ENCODE data around the gene ENDOD1. TPM values are rescaled to one million over a fixed set of nuclear protein-coding genes. Genes with fewer than 3 reads are reported as not detected.

Gene ENDOD1
- total and polyA plus RNA-seq, 2 donors = 4.2 to 9.2 TPM

DNA sequence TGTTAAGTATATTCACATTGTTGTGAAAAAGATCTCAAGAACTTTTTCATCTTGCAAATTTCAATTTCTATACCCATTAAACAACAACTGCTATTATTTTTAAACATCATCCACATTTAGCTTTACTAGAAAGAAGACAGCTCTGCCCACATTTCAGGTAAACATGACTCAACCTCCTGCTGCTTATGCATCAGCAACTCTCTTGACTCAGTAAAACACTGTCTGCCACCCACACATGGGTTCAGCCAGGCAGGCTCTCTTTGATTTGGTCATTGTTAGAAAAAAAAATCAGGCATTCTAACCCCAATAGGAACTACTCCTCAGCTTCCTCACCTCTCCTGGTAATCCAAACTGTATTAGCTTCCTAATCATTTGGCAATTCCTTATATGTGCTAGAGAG lies 5.1 kb upstream of the ENDOD1 start:
- DNase-seq (ENCODE audit: low read depth in 6 of 9, low spot score in 9 of 9) = no peak
- no peak overlapping the region for H3K4me3 ChIP-seq (ENCODE audit: low read length in 2 of 2)

DNA sequence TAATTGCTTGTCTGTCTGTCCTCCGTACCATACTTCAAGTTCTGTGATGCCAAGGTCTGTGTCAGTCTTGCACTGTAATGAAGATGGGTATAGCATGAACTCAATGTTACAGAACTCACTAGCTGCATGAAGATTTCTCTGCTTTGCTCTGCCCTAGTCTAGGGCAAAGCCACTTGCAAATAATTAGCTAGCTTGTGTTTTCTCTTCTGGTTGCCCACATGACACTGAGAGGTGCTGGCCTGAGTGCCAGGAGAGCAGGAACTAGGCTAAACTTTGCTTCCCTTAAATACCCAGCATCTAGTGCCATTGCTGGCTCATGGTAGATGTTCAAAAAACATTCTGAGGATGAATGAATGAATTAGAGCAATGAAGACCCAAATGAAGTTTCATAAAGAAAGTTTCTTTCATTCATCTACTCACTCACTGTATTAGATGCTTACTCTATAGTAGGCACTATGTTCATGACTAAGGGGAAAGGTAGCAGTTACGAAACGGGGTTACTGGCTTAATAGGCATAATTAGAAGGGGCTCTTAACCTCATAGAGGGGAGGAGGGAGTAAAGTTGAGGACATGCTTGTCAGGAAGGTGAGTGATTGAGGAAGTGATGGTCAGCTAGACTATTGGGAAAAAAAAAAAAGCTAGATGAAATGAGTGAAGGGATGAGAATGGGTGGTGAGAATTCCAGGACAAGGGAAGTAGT lies 4.4 kb upstream of the ENDOD1 start:
- H3K27me3 ChIP-seq (ENCODE audit: control insufficient read depth in 2 of 2, insufficient read depth in 1 of 2, low read length in 1 of 2) = peaks cover 0 to 3% of the 10 kb centered on the region in 2 donors
- no peak overlapping the region for H3K27ac ChIP-seq (ENCODE audit: low read depth in 1 of 2, low read length in 1 of 2)
- no peaks in the 10 kb centered on the region for H3K9me3 ChIP-seq (ENCODE audit: control insufficient read depth in 2 of 2, insufficient read depth in 1 of 2, low read length in 1 of 2)
- 98% methylated on average over 3 of the region's 3 CpGs for WGBS
- no peaks in the 10 kb centered on the region for H3K36me3 ChIP-seq (ENCODE audit: control insufficient read depth in 2 of 2, insufficient read depth in 2 of 2, low read length in 1 of 2)
- no peak for DNase-seq (ENCODE audit: low read depth in 6 of 9, low spot score in 9 of 9)
- no peak overlapping the region for H3K4me3 ChIP-seq (ENCODE audit: low read length in 2 of 2)
- H3K4me1 ChIP-seq (ENCODE audit: control insufficient read depth in 2 of 2, insufficient read depth in 2 of 2, low read length in 2 of 2) = peaks cover 14 to 27% of the 10 kb centered on the region in 2 donors

More for the DNA sequence above, 5.1 kb upstream of the ENDOD1 start:
- H3K27me3 ChIP-seq (ENCODE audit: control insufficient read depth in 2 of 2, insufficient read depth in 1 of 2, low read length in 1 of 2) = no peaks in the 10 kb centered on the region
- H3K9me3 ChIP-seq (ENCODE audit: control insufficient read depth in 2 of 2, insufficient read depth in 1 of 2, low read length in 1 of 2) = no peaks in the 10 kb centered on the region
- H3K36me3 ChIP-seq (ENCODE audit: control insufficient read depth in 2 of 2, insufficient read depth in 2 of 2, low read length in 1 of 2) = no peaks in the 10 kb centered on the region
- peaks cover 12 to 25% of the 10 kb centered on the region in 2 donors for H3K4me1 ChIP-seq (ENCODE audit: control insufficient read depth in 2 of 2, insufficient read depth in 2 of 2, low read length in 2 of 2)
- no peak overlapping the region for H3K27ac ChIP-seq (ENCODE audit: low read depth in 1 of 2, low read length in 1 of 2)

DNA sequence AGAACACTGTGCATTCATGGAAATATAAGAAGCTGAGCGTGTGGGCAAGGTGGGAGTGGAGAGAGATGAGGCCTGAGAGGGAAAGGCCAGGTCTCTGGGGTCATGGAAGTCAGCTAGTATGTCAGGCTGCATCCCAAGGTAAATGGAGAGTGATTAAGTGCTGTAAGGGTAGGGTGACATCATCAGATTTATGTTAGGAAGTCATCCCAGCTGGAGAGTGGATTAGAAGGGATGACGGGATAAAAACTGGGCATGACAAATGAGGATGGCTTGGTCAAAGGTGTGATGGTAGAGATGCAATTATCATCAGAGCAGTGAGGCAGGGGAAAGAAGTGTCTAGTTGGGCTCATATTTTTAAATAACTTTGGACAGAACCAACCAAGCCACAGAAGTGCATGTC lies 3.5 kb upstream of the ENDOD1 start:
- Histone ChIP-seq H3K27ac (ENCODE audit: low read depth in 1 of 2, low read length in 1 of 2) (no peak overlapping the region), H3K36me3 (ENCODE audit: control insufficient read depth in 2 of 2, insufficient read depth in 2 of 2, low read length in 1 of 2) (no peaks in the 10 kb centered on the region), H3K4me1 (ENCODE audit: control insufficient read depth in 2 of 2, insufficient read depth in 2 of 2, low read length in 2 of 2) (peaks cover 16 to 32% of the 10 kb centered on the region in 2 donors), H3K4me3 (ENCODE audit: low read length in 2 of 2) (no peak overlapping the region), H3K9me3 (ENCODE audit: control insufficient read depth in 2 of 2, insufficient read depth in 1 of 2, low read length in 1 of 2) (no peaks in the 10 kb centered on the region), H3K27me3 (ENCODE audit: control insufficient read depth in 2 of 2, insufficient read depth in 1 of 2, low read length in 1 of 2) (peaks cover 0 to 8% of the 10 kb centered on the region in 2 donors)
- DNase-seq (ENCODE audit: low read depth in 6 of 9, low spot score in 9 of 9) = no peak
- 95% methylated on average over 2 of the region's 2 CpGs for WGBS

DNA sequence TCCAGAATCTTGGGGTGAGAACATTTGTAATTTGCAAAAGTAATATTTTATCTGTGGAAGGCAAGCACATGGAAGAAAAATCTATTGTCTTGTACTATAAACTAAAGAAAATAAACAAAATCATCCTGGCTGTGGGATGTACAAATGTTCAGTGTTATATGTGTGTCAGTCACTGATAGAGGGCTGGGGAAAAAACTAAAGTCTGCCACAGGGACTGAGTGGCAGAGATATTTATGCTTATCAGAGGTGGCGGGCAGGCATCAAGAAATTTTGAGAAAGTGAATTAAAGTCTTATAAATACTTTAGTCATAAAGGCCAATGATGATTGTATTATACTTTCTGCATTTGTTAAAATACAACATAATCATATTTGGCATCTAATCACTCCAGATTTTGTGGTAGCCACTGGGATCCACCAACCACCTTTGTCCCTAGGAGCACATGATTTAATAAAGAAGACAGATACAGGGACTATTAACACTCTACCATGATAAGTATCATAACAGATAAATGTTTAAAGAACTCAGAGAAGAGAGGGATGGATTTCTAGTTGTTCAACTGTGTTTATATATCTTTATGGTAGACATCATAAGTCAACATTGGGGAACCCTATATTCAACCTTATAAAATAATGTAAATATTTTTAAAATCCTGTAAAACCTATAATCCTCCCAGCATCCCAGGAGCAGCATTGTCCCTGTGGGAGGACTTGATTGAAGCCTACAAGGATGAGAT lies 2.6 kb upstream of the ENDOD1 start:
- DNase-seq (ENCODE audit: low read depth in 6 of 9, low spot score in 9 of 9) = no peak
- Histone ChIP-seq H3K9me3 (ENCODE audit: control insufficient read depth in 2 of 2, insufficient read depth in 1 of 2, low read length in 1 of 2) (no peaks in the 10 kb centered on the region), H3K4me3 (ENCODE audit: low read length in 2 of 2) (no peak overlapping the region), H3K36me3 (ENCODE audit: control insufficient read depth in 2 of 2, insufficient read depth in 2 of 2, low read length in 1 of 2) (no peaks in the 10 kb centered on the region), H3K27me3 (ENCODE audit: control insufficient read depth in 2 of 2, insufficient read depth in 1 of 2, low read length in 1 of 2) (peaks cover 0 to 8% of the 10 kb centered on the region in 2 donors), H3K27ac (ENCODE audit: low read depth in 1 of 2, low read length in 1 of 2) (no peak overlapping the region), H3K4me1 (ENCODE audit: control insufficient read depth in 2 of 2, insufficient read depth in 2 of 2, low read length in 2 of 2) (peaks cover 10 to 23% of the 10 kb centered on the region in 2 donors)
- 97% methylated on average over 1 of the region's 1 CpG for WGBS

DNA sequence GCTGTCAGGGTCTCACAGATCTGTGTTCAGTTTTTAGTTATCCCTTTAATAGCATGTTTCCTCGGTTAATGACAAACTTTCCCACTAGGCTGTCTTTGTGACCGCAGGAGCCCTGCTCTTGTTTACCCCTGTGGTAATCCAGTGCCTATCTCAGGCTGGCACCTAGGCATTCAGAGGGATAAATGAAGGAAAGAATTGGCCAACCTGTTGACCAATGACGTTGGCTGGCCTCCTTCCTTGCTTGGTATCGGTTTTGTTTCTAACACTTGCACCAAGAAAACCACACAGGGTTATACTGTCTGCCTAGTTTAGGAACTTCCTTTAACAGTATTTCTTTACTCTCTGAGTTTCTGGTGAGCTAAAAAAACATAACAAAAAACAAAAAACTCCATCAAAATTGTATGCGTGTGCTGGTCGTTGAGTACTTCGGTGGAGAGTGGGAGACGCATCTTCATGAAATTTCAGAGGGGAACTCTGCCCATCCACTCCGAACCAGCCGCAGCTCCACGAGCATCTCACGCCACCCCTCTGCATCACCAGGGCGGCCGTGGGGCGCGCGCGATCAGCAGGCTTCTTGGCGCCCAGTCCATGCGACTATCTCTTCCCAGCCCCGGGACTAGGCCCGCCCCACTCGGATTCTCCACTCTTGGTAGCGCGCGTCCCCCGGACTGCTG lies 563 bp upstream of the ENDOD1 start:
- H3K36me3 ChIP-seq (ENCODE audit: control insufficient read depth in 2 of 2, insufficient read depth in 2 of 2, low read length in 1 of 2) = no peaks in the 10 kb centered on the region
- H3K27me3 ChIP-seq (ENCODE audit: control insufficient read depth in 2 of 2, insufficient read depth in 1 of 2, low read length in 1 of 2) = peaks cover 0 to 8% of the 10 kb centered on the region in 2 donors
- H3K4me3 ChIP-seq (ENCODE audit: low read length in 2 of 2) = peak overlapping the region; percentile 72 to 77
- DNase-seq (ENCODE audit: low read depth in 6 of 9, low spot score in 9 of 9) = no peak
- peak overlapping the region; percentile 79 to 93 for H3K27ac ChIP-seq (ENCODE audit: low read depth in 1 of 2, low read length in 1 of 2)
- 5% methylated on average over 27 of the region's 27 CpGs for WGBS
- H3K4me1 ChIP-seq (ENCODE audit: control insufficient read depth in 2 of 2, insufficient read depth in 2 of 2, low read length in 2 of 2) = peaks cover 10 to 22% of the 10 kb centered on the region in 2 donors
- H3K9me3 ChIP-seq (ENCODE audit: control insufficient read depth in 2 of 2, insufficient read depth in 1 of 2, low read length in 1 of 2) = no peaks in the 10 kb centered on the region

DNA sequence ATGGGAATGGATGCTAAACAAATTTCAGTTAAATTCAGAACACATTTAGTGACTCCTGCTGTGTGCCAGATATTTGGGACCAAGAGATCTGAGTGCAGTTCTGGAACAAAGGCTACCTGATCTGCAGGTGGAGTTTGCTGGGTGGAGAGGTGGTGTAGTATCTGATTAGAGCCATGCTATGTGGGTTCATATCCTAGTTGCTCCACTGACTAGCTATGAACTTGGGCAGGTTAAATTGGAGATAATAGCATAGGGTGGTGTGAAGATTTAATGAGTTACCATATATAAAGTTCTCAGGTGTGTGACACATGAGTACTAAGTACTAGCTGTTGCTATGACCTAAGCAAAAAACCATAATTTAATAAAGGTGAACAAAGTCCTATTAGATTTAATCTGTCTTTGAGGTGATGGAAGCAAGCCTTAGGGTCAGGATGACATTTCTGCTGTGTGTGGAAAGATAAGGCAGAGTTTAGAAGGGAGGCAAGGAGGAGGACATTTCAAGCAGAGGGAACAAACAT lies 2.1 kb downstream of the ENDOD1 start:
- Histone ChIP-seq H3K27me3 (ENCODE audit: control insufficient read depth in 2 of 2, insufficient read depth in 1 of 2, low read length in 1 of 2) (peaks cover 0 to 8% of the 10 kb centered on the region in 2 donors), H3K4me3 (ENCODE audit: low read length in 2 of 2) (no peak overlapping the region), H3K9me3 (ENCODE audit: control insufficient read depth in 2 of 2, insufficient read depth in 1 of 2, low read length in 1 of 2) (no peaks in the 10 kb centered on the region), H3K4me1 (ENCODE audit: control insufficient read depth in 2 of 2, insufficient read depth in 2 of 2, low read length in 2 of 2) (peaks cover 10 to 22% of the 10 kb centered on the region in 2 donors), H3K36me3 (ENCODE audit: control insufficient read depth in 2 of 2, insufficient read depth in 2 of 2, low read length in 1 of 2) (no peaks in the 10 kb centered on the region), H3K27ac (ENCODE audit: low read depth in 1 of 2, low read length in 1 of 2) (no peak overlapping the region)
- no peak for DNase-seq (ENCODE audit: low read depth in 6 of 9, low spot score in 9 of 9)

DNA sequence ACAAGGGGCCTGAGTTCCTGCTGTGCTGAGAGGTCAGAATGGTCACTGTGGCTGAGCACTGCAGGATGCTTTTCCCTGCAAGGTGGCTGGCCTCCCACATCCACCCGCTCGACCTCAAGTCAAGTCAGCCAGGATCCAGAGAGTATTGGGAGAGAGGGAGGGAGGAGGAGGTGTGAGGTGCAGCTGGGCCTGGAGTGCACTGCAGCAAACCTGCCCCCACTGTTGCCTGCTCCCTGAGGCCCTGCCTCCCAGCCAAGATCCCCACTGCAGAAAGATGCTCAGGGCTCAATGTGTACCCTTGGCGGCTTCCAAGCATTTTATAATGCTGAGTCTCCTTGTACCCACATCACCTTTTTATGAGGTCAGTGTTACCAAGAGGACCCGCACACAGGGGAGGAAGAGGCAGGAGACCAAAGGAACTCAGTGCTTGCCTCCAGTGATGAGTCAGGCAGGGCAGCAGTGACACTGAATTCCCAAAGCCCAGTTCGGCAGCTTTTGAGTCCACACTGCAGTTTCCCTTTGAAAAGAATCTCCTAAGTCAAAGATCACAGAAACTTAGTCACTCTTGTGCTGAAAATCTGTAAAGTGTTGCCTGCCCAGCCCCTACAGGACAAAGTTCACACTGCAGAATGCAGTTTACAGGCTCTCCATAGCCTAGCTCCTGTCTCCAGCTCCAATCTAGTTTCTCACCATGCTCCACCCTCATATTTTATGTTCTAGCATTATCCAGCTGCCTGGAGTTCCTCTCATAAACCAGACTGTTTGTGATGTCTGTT lies 3.1 kb downstream of the ENDOD1 start:
- Histone ChIP-seq H3K4me1 (ENCODE audit: control insufficient read depth in 2 of 2, insufficient read depth in 2 of 2, low read length in 2 of 2) (peaks cover 10 to 22% of the 10 kb centered on the region in 2 donors), H3K27me3 (ENCODE audit: control insufficient read depth in 2 of 2, insufficient read depth in 1 of 2, low read length in 1 of 2) (peaks cover 0 to 8% of the 10 kb centered on the region in 2 donors), H3K27ac (ENCODE audit: low read depth in 1 of 2, low read length in 1 of 2) (no peak overlapping the region), H3K36me3 (ENCODE audit: control insufficient read depth in 2 of 2, insufficient read depth in 2 of 2, low read length in 1 of 2) (no peaks in the 10 kb centered on the region), H3K9me3 (ENCODE audit: control insufficient read depth in 2 of 2, insufficient read depth in 1 of 2, low read length in 1 of 2) (no peaks in the 10 kb centered on the region), H3K4me3 (ENCODE audit: low read length in 2 of 2) (no peak overlapping the region)
- peak in 2 of 9 donors; percentile 20 to 45 for DNase-seq (ENCODE audit: low read depth in 6 of 9, low spot score in 9 of 9)
- WGBS = 58% methylated on average over 5 of the region's 5 CpGs

DNA sequence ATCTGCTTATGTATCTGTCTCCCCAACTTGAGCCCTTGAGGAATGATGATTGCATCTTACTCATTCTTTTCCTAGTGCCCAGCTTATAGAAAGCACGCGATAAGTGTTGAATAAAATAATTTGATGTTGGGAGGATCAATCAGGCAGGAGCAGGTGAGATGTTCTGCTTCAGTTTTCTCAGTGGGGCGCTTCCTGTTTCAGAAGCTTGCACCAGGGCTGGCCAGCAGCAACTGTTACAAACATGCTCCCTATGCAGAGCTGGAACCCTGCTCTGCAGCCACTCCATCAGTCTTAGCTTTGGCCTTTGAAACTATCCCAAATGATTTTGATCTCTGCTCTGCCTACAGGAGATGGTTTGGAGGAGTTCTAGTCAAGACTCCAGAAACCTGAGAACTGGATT lies 3.9 kb downstream of the ENDOD1 start:
- H3K9me3 ChIP-seq (ENCODE audit: control insufficient read depth in 2 of 2, insufficient read depth in 1 of 2, low read length in 1 of 2) = no peaks in the 10 kb centered on the region
- no peak overlapping the region for H3K4me3 ChIP-seq (ENCODE audit: low read length in 2 of 2)
- no peaks in the 10 kb centered on the region for H3K36me3 ChIP-seq (ENCODE audit: control insufficient read depth in 2 of 2, insufficient read depth in 2 of 2, low read length in 1 of 2)
- WGBS = 94% methylated on average over 3 of the region's 3 CpGs
- H3K27ac ChIP-seq (ENCODE audit: low read depth in 1 of 2, low read length in 1 of 2) = no peak overlapping the region
- H3K27me3 ChIP-seq (ENCODE audit: control insufficient read depth in 2 of 2, insufficient read depth in 1 of 2, low read length in 1 of 2) = peaks cover 0 to 8% of the 10 kb centered on the region in 2 donors
- no peak for DNase-seq (ENCODE audit: low read depth in 6 of 9, low spot score in 9 of 9)
- H3K4me1 ChIP-seq (ENCODE audit: control insufficient read depth in 2 of 2, insufficient read depth in 2 of 2, low read length in 2 of 2) = peaks cover 10 to 22% of the 10 kb centered on the region in 2 donors
